Measurements from ENCODE around the gene FRMD4A.

The FRMD4A gene

GRCh38 chr10:13718820-13719219 is 611.9 kb downstream of the FRMD4A start:
- TF ChIP-seq EGR1 (IDR thresholded peaks at IDR 0.05) (no peak), REST (IDR thresholded peaks at IDR 0.05; ENCODE audit: low read depth) (no peak), NFIC (IDR thresholded peaks at IDR 0.05) (no peak), EP300 (IDR thresholded peaks at IDR 0.05; ENCODE audit: borderline replicate concordance) (no peak), CEBPB (IDR thresholded peaks at IDR 0.05) (no peak), USF1 (IDR thresholded peaks at IDR 0.05) (no peak), TAF1 (IDR thresholded peaks at IDR 0.05; ENCODE audit: low read depth) (no peak), TEAD4 (IDR thresholded peaks at IDR 0.05) (no peak), CREB1 (IDR thresholded peaks at IDR 0.05; ENCODE audit: low read depth) (no peak), RAD21 (IDR thresholded peaks at IDR 0.05; ENCODE audit: low read depth) (no peak), MAX (IDR thresholded peaks at IDR 0.05) (no peak), TCF12 (IDR thresholded peaks at IDR 0.05; ENCODE audit: low read depth) (no peak), ZBTB7A (IDR thresholded peaks at IDR 0.05; ENCODE audit: low read depth) (no peak), FOXM1 (IDR thresholded peaks at IDR 0.05; ENCODE audit: borderline replicate concordance, low read depth) (no peak)

GRCh38 chr10:13717936-13718772 is 612.6 kb downstream of the FRMD4A start:
- TF ChIP-seq NFIC (IDR thresholded peaks at IDR 0.05) (peak; percentile 51), CEBPB (IDR thresholded peaks at IDR 0.05) (no peak), YY1 (IDR thresholded peaks at IDR 0.05; ENCODE audit: low read depth) (no peak)

GRCh38 chr10:13717571-13717935 is 613.2 kb downstream of the FRMD4A start:
- TF ChIP-seq RAD21 (IDR thresholded peaks at IDR 0.05; ENCODE audit: low read depth) (no peak), NFIC (IDR thresholded peaks at IDR 0.05) (no peak), USF1 (IDR thresholded peaks at IDR 0.05) (no peak), MAX (IDR thresholded peaks at IDR 0.05) (no peak), TCF12 (IDR thresholded peaks at IDR 0.05; ENCODE audit: low read depth) (no peak), FOXM1 (IDR thresholded peaks at IDR 0.05; ENCODE audit: borderline replicate concordance, low read depth) (no peak)

- TF ChIP-seq RAD21 (IDR thresholded peaks at IDR 0.05; ENCODE audit: low read depth) (no peak), CEBPB (IDR thresholded peaks at IDR 0.05) (no peak), CREB1 (IDR thresholded peaks at IDR 0.05; ENCODE audit: low read depth) (no peak), ZBTB7A (IDR thresholded peaks at IDR 0.05; ENCODE audit: low read depth) (no peak), USF1 (IDR thresholded peaks at IDR 0.05) (no peak), REST (IDR thresholded peaks at IDR 0.05; ENCODE audit: low read depth) (no peak), NFIC (IDR thresholded peaks at IDR 0.05) (no peak), FOXM1 (IDR thresholded peaks at IDR 0.05; ENCODE audit: borderline replicate concordance, low read depth) (no peak)
Observed at GRCh38 chr10:13716081-13717071, 614.3 kb downstream of the FRMD4A start.

GRCh38 chr10:13715100-13715499 is 615.6 kb downstream of the FRMD4A start:
- TF ChIP-seq TAF1 (IDR thresholded peaks at IDR 0.05; ENCODE audit: low read depth): no peak
- TF ChIP-seq NFIC (IDR thresholded peaks at IDR 0.05): no peak
- TF ChIP-seq CREB1 (IDR thresholded peaks at IDR 0.05; ENCODE audit: low read depth): no peak
- no peak for TF ChIP-seq ZBTB7A (IDR thresholded peaks at IDR 0.05; ENCODE audit: low read depth)
- no peak for TF ChIP-seq TEAD4 (IDR thresholded peaks at IDR 0.05)
- no peak for TF ChIP-seq YY1 (IDR thresholded peaks at IDR 0.05; ENCODE audit: low read depth)
- TF ChIP-seq MAX (IDR thresholded peaks at IDR 0.05): no peak

Measured in Ishikawa (cell line).